NOMO-1 (cell line): Measurements from ENCODE around the gene GBX2.
"Not testable (repeated sequence)": the region's sequence is repeated elsewhere in the genome, so short reads cannot be mapped to it uniquely, and the experiment has no call there.

Experiments used
- DNase-seq, 2 experiments: peaks; one replicate each; lab custom pipeline; 2025; ENCODE audit not compliant: unreplicated experiment in 2 of 2; lab: John Stamatoyannopoulos, UW

The GBX2 gene

GRCh38 chr2:236157815-236158498 lies 10.2 kb downstream of the GBX2 start:
- no peak for DNase-seq

- no peak for DNase-seq
These were observed 10.8 kb downstream of the GBX2 start for GRCh38 chr2:236157366-236157765.

GRCh38 chr2:236156860-236157194 lies 11.4 kb downstream of the GBX2 start:
- DNase-seq, result no peak

GRCh38 chr2:236156095-236156859 lies 11.9 kb downstream of the GBX2 start:
- no peak for DNase-seq

GRCh38 chr2:236155406-236155805 lies 12.8 kb downstream of the GBX2 start:
- no peak for DNase-seq

GRCh38 chr2:236146436-236146835 lies 21.8 kb downstream of the GBX2 start:
- no peak for DNase-seq

- no peak for DNase-seq
These were observed 24.4 kb downstream of the GBX2 start for GRCh38 chr2:236143811-236144210.

- DNase-seq, result not testable (repeated sequence)
These were observed 26.6 kb downstream of the GBX2 start for GRCh38 chr2:236141616-236142015.

GRCh38 chr2:236137066-236137465 lies 31.1 kb downstream of the GBX2 start:
- DNase-seq, result no peak

GRCh38 chr2:236136538-236136937 lies 31.6 kb downstream of the GBX2 start:
- no peak for DNase-seq

GRCh38 chr2:236133410-236134012 lies 34.7 kb downstream of the GBX2 start:
- DNase-seq, result no peak

GRCh38 chr2:236131073-236131692 lies 37.0 kb downstream of the GBX2 start:
- no peak for DNase-seq

GRCh38 chr2:236130349-236130998 lies 37.7 kb downstream of the GBX2 start:
- DNase-seq, result no peak

GRCh38 chr2:236129935-236130334 lies 38.3 kb downstream of the GBX2 start:
- no peak for DNase-seq

- no peak for DNase-seq
These were observed 39.9 kb downstream of the GBX2 start for GRCh38 chr2:236128321-236128720.

GRCh38 chr2:236127010-236127409 lies 41.2 kb downstream of the GBX2 start:
- no peak for DNase-seq

GRCh38 chr2:236125541-236125940 lies 42.6 kb downstream of the GBX2 start:
- no peak for DNase-seq

GRCh38 chr2:236124182-236124893 lies 43.8 kb downstream of the GBX2 start:
- DNase-seq, result no peak

GRCh38 chr2:236123716-236124115 lies 44.5 kb downstream of the GBX2 start:
- no peak for DNase-seq

- DNase-seq, result no peak
These were observed 46.0 kb downstream of the GBX2 start for GRCh38 chr2:236122236-236122635.
